GM23248 (cell line): Measurements from ENCODE around the gene RNF31.

Experiments used
- EZH2 ChIP-seq: fragments of 200-600 bp; sonication (generic); IDR thresholded peaks from 2 replicates; pipeline ENCODE4 v1.6.1; 2018; ENCODE audit warnings: antibody characterized with exemption, mild to moderate bottlenecking; ENCODE audit not compliant: insufficient read depth, poor library complexity, severe bottlenecking
- EZH2phosphoT487 ChIP-seq: fragments of 200-600 bp; sonication (generic); IDR thresholded peaks from 2 replicates; pipeline ENCODE4 v1.6.1; 2018; ENCODE audit warnings: antibody characterized with exemption, moderate library complexity, mild to moderate bottlenecking, low read depth; ENCODE audit not compliant: insufficient read depth

DNA sequence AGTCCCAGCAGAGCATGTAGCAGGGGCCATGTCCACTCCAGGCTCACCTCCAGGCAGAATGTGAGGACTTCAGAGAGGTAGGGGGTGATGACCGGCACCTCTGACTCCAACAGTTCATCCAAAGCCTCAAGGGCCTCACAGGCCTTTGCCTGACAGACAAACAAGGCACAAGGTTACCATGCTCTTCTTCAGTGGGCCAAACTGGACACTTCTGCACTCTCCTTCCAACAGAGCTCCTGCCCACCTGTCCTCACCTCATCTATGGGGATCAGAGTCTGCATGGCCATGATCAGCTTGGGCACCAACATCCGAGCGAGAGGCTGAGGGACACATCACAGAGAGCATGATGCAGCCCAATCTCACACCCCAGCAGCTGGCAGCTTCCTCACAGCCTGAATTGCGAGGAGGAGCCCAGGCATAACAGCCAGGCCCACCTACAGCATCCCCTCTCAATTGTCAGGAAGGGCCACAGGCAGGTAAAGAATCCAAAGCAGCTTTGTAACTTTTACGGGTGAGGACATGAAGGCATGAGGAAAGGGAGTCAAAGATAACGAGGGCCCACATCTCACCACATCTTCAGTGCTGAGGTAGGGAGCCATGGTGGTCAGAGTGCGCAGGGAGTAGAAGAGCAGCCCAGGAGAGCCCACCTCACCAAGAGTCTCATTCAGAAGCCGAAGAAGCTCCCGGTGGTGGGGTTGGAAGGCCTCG, 39.7 kb downstream of the RNF31 start:
- TF ChIP-seq EZH2phosphoT487 (no peak), EZH2 (no peak)
